Right atrium auricular region (tissue), 2 donors: Measurements from ENCODE around the gene TPCN1. TPM values are rescaled to one million over a fixed set of nuclear protein-coding genes. Genes with fewer than 3 reads are reported as not detected.

Experiments used
- DNase-seq: peaks from one replicate; pipeline ENCODE4 v3.0.0-alpha.2; 2019; ENCODE audit warnings: low spot score
- H3K27ac ChIP-seq, 2 donors: fragments of 200-600 bp; sonication (generic); 1 replicate in 1 of 2; 2 replicates in 1 of 2; pipeline ENCODE4 v1.5.1; 2016 to 2019
- H3K27me3 ChIP-seq, 2 donors: fragments of 200-600 bp; sonication (generic); one replicate each; pipeline versions ENCODE4 v1.5.1 to v1.6.0; 2017 to 2019
- H3K36me3 ChIP-seq: fragments of 200-600 bp; sonication (generic); one replicate; pipeline ENCODE4 v1.5.1; 2016
- H3K4me1 ChIP-seq, 2 donors: fragments of 200-600 bp; sonication (generic); one replicate each; pipeline versions ENCODE4 v1.5.1 to v1.6.0; 2017 to 2019
- H3K4me3 ChIP-seq, 2 donors: fragments of 200-600 bp; sonication (generic); 1 replicate in 1 of 2; 2 replicates in 1 of 2; pipeline ENCODE4 v1.5.1; 2017 to 2019; ENCODE audit warnings: mild to moderate bottlenecking in 1 of 2, moderate library complexity in 1 of 2
- H3K9me3 ChIP-seq, 2 donors: fragments of 200-600 bp; sonication (generic); one replicate each; pipeline ENCODE4 v1.5.1; 2019
- total RNA-seq, 2 donors: library from RNA; depleted of rRNA; stranded (reverse); fragments of >200 nt; gene quantifications; one replicate each; pipeline ENCODE4 v1.1.0, GENCODE V29; 2016
- TF ChIP-seq, protein P1 (sequence below), 2 donors: fragments of 200-600 bp; sonication (generic); IDR thresholded peaks; one replicate each; pipeline ENCODE4 v1.5.1; 2019; ENCODE audit warnings: antibody characterized with exemption in 2 of 2

TPCN1 gene
- total RNA-seq, 2 donors from 2014 or later = 57.3 to 58.7 TPM

DNA sequence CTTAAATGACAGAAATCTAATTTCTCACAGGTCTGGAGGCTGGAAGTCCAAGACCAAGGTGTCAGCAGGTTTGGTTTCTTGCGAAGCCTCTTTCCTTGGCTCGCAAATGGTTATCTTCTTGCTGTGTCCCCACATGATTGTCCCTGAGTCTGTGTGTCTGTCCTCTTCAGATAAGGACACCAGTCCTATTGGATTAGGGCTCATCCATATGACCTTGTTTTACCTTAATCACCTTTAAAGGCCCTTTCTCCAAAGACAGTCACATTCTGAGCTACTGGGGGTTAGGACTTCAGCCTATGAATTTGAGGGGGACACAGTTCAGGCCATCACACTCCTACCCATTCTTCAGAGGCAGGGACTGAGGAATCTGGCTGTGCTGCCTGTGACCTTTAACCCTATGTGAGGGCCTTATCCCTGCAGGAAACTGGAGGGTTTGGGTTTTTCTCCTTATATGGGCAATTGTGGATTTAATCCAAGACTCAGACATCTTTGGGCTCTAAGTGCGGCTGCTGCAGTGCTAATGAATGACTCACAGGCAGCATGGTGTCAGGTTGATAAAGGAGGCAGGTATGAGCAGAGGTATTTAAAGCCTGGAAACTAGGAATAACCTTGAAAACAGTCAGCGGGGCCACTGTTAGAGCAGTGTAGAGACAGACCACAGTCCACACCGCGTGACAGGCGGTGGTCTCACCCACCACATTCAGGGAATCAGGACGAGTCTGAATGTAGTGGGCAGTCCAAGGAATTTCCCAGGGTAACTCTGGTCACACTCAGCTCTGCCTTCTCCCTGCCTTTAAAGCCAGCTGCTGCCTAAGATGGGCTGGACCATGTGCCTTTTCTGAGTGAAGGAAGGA is 10.2 kb downstream of the TPCN1 start:
- no peak for DNase-seq
- peaks cover 42% of the 10 kb centered on the region for H3K36me3 ChIP-seq
- TF ChIP-seq, protein P1, sequence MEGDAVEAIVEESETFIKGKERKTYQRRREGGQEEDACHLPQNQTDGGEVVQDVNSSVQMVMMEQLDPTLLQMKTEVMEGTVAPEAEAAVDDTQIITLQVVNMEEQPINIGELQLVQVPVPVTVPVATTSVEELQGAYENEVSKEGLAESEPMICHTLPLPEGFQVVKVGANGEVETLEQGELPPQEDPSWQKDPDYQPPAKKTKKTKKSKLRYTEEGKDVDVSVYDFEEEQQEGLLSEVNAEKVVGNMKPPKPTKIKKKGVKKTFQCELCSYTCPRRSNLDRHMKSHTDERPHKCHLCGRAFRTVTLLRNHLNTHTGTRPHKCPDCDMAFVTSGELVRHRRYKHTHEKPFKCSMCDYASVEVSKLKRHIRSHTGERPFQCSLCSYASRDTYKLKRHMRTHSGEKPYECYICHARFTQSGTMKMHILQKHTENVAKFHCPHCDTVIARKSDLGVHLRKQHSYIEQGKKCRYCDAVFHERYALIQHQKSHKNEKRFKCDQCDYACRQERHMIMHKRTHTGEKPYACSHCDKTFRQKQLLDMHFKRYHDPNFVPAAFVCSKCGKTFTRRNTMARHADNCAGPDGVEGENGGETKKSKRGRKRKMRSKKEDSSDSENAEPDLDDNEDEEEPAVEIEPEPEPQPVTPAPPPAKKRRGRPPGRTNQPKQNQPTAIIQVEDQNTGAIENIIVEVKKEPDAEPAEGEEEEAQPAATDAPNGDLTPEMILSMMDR (IDR thresholded peaks at IDR 0.05) = no peak

DNA sequence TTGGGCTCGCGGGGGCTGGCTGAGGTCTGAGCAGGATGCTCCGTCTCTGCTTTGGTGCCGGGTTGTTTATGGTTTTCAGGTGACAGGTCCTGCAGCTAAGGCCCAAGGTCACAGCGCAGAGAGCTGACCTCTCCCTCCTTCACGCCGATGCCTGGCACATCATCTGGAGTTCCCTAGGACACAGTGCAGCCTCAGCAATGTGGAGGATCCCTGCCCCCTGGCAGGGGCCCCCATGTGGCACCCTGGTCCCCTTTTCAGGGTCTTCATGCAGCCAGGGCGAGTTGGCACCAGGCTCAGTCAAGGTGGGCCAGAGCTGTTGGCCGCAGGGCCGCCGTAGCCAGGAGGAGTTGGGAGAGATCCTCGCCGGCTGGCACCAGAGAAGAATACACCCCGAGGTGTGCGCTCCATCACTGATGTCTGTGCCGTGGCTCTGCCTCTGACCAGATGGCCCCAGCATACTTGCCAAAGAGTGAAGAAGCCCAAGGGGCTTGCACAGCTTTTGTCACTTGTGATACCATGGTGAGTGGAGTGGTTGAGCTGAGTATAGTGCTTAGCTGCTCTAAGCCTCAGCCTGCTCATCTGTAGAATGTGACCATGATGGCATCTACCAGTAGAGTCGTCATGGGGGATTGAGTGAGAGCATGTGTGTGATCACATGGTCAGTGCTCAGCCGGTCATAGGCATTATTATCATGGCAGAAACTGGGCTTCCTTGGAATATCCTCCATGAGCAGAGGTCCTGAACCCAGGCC is 11.0 kb downstream of the TPCN1 start:
- Histone ChIP-seq H3K9me3 (no peaks in the 10 kb centered on the region), H3K36me3 (peaks cover 42% of the 10 kb centered on the region), H3K4me3 (no peak overlapping the region), H3K27me3 (no peaks in the 10 kb centered on the region), H3K4me1 (peaks cover 0 to 89% of the 10 kb centered on the region in 2 donors), H3K27ac (peak overlapping the region; percentile 83 to 95)
- TF ChIP-seq, protein P1 (IDR thresholded peaks at IDR 0.05) = no peak
- no peak for DNase-seq

More for the DNA sequence above, 10.2 kb downstream of the TPCN1 start:
- H3K4me1 ChIP-seq = peaks cover 0 to 88% of the 10 kb centered on the region in 2 donors
- H3K27ac ChIP-seq = peak overlapping the region; percentile 83 to 95
- no peaks in the 10 kb centered on the region for H3K27me3 ChIP-seq
- H3K4me3 ChIP-seq = no peak overlapping the region
- no peaks in the 10 kb centered on the region for H3K9me3 ChIP-seq

DNA sequence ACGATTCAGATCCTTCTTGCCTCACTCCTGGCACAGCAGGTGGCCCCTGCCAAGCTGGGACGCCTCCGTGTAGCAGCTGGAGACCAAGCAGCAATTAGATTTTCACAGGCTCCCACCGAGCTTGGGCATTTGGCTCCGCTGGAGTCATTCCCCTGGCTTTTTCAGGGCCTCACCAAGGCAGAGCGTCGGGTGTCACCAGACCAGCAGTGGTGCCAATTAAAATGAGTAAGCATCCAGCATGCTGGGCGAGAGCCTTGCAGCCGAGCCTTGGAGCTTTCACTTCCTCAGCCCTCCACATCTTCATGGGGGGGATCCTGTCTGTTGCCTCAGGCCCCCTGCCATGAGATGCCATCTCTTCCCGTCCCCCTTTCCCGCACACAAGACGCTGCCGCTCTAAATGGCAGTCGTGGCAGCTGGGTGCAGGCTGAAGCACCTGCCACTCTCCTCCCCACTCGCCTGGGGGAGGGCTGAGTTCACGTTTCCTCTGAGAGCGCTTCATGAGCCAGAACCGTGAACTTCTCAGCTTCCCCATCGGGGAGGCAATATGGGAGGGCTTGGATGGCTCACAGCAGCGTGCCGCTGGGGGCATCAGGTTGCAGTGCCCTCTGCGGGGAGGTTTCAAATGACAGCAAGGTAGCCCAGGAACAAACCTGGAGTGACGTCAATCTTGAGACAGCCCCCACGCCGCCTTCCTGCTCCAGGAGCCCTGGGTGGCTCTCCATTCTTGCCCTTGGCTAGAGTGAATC is 11.7 kb downstream of the TPCN1 start:
- H3K4me1 ChIP-seq = peaks cover 0 to 89% of the 10 kb centered on the region in 2 donors
- no peaks in the 10 kb centered on the region for H3K9me3 ChIP-seq
- H3K4me3 ChIP-seq = no peak overlapping the region
- no peaks in the 10 kb centered on the region for H3K27me3 ChIP-seq
- H3K36me3 ChIP-seq = peaks cover 40% of the 10 kb centered on the region
- no peak for DNase-seq
- peak overlapping the region; percentile 83 to 95 for H3K27ac ChIP-seq
- TF ChIP-seq, protein P1 (IDR thresholded peaks at IDR 0.05) = no peak

DNA sequence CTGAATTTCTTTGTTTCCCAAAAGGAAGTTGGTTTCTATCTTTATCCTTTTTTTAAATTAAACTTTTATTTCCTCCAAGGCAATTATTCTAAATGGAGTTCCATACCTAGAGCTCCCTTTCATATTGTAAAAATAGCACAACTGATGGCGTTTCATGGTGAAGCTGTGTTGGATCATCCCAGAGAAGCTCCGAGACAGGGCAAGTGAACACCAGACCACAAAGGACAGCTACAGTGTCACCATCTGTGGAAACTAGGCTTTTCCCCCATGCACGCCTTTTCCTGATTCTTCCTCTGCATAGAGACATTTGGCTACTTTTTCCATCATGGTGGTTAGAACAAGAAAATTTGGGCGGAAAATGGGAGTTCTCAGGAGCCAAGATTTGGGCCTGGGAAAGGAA is 12.7 kb downstream of the TPCN1 start:
- H3K9me3 ChIP-seq = no peaks in the 10 kb centered on the region
- peaks cover 0 to 89% of the 10 kb centered on the region in 2 donors for H3K4me1 ChIP-seq
- H3K4me3 ChIP-seq = no peak overlapping the region
- TF ChIP-seq, protein P1 (IDR thresholded peaks at IDR 0.05) = no peak
- H3K27me3 ChIP-seq = no peaks in the 10 kb centered on the region
- peaks cover 38% of the 10 kb centered on the region for H3K36me3 ChIP-seq
- peak overlapping the region; percentile 83 to 95 for H3K27ac ChIP-seq
- DNase-seq = no peak

DNA sequence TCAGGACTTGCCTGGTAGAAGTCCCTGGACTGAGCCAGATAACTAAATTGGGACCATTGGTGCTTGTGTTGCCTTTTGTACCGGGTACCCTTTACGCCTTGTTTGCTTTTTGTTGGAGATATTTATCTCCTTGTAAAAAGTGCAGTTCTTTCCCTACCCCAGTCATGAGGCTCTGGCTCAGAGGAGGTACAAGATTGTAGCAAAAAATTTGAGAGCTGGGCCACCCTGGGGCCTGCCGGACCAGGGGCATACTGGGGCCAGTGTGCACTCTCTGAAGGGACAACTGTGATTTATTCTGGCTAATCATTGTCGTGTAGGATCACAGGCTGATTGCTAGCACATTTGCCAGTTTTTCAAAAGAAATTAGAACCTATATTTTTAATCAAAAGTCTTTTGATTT is 13.2 kb downstream of the TPCN1 start:
- H3K4me1 ChIP-seq = peaks cover 0 to 89% of the 10 kb centered on the region in 2 donors
- no peaks in the 10 kb centered on the region for H3K27me3 ChIP-seq
- TF ChIP-seq, protein P1 (IDR thresholded peaks at IDR 0.05) = no peak
- H3K9me3 ChIP-seq = no peaks in the 10 kb centered on the region
- no peak for DNase-seq
- H3K4me3 ChIP-seq = no peak overlapping the region
- H3K36me3 ChIP-seq = peaks cover 40% of the 10 kb centered on the region
- H3K27ac ChIP-seq = peak overlapping the region; percentile 83 to 95
